IPS DF 6.9 (cell line): Measurements from ENCODE around the gene REL.
"Not testable (repeated sequence)": the region's sequence is repeated elsewhere in the genome, so short reads cannot be mapped to it uniquely, and the experiment has no call there.

Experiments used
- DNase-seq: peaks from one replicate; pipeline ENCODE4 v3.0.0-alpha.2; 2013; ENCODE audit warnings: low read depth, low spot score
- H3K27ac ChIP-seq: one replicate; pipeline ENCODE4 v1.5.1; 2013; ENCODE audit warnings: low read length, control low read depth
- H3K27me3 ChIP-seq: 2 replicates; pipeline ENCODE4 v1.6.1; 2013; ENCODE audit warnings: mild to moderate bottlenecking, low read length; ENCODE audit not compliant: control insufficient read depth, insufficient read depth
- H3K36me3 ChIP-seq: 2 replicates; pipeline ENCODE4 v1.6.1; 2013; ENCODE audit warnings: low read length; ENCODE audit not compliant: control insufficient read depth, insufficient read depth
- H3K4me1 ChIP-seq: 2 replicates; pipeline ENCODE4 v1.6.1; 2013; ENCODE audit warnings: low read length; ENCODE audit not compliant: control insufficient read depth, insufficient read depth
- H3K4me3 ChIP-seq: 2 replicates; pipeline ENCODE4 v1.5.1; 2013; ENCODE audit warnings: mild to moderate bottlenecking, low read length
- H3K9me3 ChIP-seq: 2 replicates; pipeline ENCODE4 v1.6.1; 2013; ENCODE audit warnings: low read length, inconsistent platforms; ENCODE audit not compliant: control insufficient read depth, insufficient read depth
- WGBS: extraction: QIAGEN DNeasy Blood & Tissue Kit; methylation state at CpG from one replicate; pipeline ENCODE4 v1.1.7; 2013; ENCODE audit warnings: mixed read lengths, missing lambda C conversion rate; ENCODE audit not compliant: insufficient read length, insufficient coverage; 5-methylcytosine and 5-hydroxymethylcytosine counted together

REL gene

DNA sequence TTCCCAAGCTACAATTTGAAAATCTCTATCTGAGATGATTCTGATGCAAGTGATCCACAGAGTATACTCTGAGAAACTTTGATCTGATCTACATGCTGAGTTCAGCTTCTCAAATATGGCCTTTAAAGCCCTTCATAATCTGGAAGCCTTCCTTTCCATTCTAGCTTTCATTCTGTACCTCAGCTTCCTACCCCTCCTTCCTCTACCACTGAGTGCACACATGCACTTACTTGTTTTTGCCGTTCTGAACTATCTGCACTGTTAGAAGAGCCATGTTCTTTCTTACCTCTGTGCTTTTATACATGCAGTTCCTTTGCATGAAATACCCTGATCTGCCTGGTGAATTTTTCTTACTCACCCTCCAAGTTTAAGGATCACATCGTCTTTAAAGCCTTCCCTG, 25.0 kb downstream of the REL start:
- no peaks in the 10 kb centered on the region for H3K9me3 ChIP-seq
- WGBS: no CpG with 5 or more reads among the region's 2 CpGs
- no peak overlapping the region for H3K4me3 ChIP-seq
- DNase-seq: no peak
- no peak overlapping the region for H3K27ac ChIP-seq
- H3K27me3 ChIP-seq: no peaks in the 10 kb centered on the region
- H3K4me1 ChIP-seq: no peaks in the 10 kb centered on the region
- H3K36me3 ChIP-seq: no peaks in the 10 kb centered on the region

DNA sequence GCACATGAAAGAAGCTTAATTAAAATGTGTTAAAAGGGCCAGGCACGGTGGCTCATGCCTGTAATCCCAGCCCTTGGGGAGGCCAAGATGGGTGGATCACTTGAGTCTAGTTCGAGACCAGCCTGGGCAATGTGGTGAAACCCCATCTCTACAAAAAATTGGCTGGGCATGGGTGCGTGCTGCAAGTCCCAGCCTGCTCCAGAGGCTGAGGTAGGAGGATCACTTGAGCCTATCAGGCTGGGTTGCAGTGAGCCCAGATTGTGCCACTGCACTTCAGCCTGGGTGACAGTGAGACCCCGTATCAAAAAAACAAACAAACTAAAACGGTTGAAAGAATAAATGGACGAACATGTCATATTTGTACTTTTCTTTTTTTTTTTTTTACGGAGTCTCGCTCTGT, 26.0 kb downstream of the REL start:
- no CpG with 5 or more reads among the region's 8 CpGs for WGBS
- no peaks in the 10 kb centered on the region for H3K27me3 ChIP-seq
- H3K27ac ChIP-seq: no peak overlapping the region
- no peaks in the 10 kb centered on the region for H3K4me1 ChIP-seq
- H3K4me3 ChIP-seq: no peak overlapping the region
- H3K36me3 ChIP-seq: no peaks in the 10 kb centered on the region
- DNase-seq: no peak
- no peaks in the 10 kb centered on the region for H3K9me3 ChIP-seq

DNA sequence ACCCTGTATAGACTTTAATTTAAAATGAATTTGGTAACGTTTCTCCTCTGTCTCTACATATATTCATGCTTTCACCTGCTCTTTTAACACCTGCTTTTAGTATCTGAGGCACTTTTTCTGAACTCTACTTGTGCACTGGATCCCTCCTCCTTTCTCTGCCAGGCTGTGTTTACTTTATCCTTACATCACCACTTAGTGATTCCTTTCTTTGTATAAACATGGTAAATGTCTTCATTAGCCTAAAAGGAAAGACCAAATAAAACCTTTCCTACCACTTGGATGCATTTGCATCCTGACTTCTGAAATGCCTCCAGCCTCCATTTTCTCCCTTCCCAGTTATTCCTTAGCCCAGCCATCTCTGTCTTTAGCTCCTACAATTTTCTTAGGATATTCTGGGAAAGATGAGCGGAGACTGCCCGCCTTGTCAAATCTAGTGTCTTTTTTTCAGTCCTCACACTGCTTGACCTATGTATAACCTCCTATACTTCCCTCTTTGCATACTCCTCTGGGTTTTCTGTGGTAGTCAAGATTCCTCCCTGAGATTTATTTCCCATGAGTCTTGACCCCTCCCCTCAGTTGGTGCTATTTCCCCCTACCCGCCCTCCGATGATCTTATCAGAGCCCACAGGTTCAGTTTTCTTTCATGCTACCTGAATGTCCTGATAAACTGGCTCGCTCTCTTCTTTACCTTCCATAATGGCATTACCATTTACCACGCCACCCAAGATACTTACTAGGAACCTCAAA, 44.8 kb downstream of the REL start:
- Histone ChIP-seq H3K4me3 (no peak overlapping the region), H3K27me3 (no peaks in the 10 kb centered on the region; the same call in 1 of the 2 replicates), H3K4me1 (no peaks in the 10 kb centered on the region; the same call in 1 of the 2 replicates), H3K27ac (no peak overlapping the region), H3K9me3 (no peaks in the 10 kb centered on the region), H3K36me3 (peaks cover 6% of the 10 kb centered on the region; the same call in 1 of the 2 replicates)
- DNase-seq: no peak
- WGBS: 100% methylated on average over 1 of the region's 7 CpGs

DNA sequence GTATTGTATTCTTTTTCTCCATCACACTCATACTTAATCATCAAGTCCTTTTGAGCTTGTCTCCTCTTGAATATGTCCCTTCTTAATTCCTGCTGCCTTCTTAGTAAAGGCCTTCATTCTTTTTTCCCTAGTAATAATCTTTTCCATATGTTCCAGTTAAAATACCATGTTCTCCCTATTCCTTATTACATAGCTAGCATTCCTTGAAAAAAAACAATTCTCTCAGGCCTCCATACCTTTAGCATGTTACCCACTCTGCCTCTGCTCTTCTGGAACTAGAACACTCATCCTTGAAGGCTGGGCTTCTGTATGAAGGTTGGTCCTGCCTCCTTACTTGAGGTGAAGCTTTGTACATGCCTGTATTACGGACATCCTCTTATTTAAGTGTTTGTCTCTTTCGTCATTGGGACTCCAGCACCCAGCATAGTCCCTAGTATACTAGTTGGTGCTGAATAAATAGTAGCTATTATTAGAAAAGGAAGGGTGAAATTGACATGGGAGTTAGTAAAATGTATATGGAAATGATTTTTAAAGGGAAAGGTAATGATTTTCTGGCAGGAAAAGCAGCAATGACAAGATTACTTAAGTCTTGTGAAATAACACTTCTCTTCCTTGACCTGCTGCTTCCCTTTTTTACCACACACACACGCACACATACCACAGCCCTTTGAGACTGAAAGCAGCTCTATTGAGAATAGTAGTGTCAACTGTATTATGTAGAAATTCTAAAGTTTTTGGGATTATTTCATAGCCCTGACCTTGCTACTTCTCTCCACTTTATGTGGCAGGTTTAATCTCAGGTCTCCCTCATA, 45.6 kb downstream of the REL start:
- no peaks in the 10 kb centered on the region; the same call in 1 of the 2 replicates for H3K4me1 ChIP-seq
- H3K27me3 ChIP-seq: no peaks in the 10 kb centered on the region; the same call in 1 of the 2 replicates
- no CpG with 5 or more reads among the region's 3 CpGs for WGBS
- H3K27ac ChIP-seq: no peak overlapping the region
- DNase-seq: no peak
- H3K36me3 ChIP-seq: peaks cover 2% of the 10 kb centered on the region; the same call in 1 of the 2 replicates
- H3K9me3 ChIP-seq: no peaks in the 10 kb centered on the region
- no peak overlapping the region for H3K4me3 ChIP-seq

DNA sequence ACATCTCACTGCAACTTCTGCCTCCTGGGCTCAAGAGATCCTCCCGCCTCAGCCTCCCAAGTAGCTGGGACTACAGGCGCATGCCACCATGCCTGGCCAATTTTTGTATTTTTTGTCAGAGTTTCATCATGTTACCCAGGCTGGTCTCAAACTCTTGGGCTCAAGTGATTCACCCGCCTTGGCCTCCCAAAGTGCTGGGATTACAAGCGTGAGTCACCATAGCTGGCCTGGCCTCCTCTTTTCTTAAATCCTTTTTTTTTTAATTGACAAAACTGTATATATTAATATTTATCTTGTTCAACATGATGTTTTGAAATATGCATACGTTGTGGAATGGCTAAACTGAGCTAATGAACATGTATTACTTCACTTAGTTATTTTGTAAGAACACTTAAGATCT, 50.7 kb downstream of the REL start:
- no CpG with 5 or more reads among the region's 5 CpGs for WGBS

DNA sequence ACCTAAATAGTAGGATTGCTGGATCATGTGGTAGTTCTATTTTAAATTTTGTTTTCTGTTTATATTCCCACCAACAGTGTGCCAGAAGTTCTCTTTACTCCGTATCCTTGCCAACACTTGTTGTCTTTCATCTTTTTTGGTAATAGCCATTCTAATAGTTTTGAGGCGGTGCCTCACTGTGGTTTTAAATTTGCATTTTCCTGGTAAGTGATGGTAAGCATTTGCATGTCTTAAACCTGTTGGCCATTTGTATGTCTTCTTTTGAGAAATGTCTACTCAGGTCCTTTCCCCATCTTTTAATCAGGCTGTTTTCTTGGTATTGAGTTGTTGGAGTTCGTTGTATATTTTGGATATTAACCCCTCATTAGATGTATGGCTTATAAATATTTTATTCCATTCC, 51.6 kb downstream of the REL start:
- Histone ChIP-seq H3K27me3 (no peaks in the 10 kb centered on the region), H3K9me3 (no peaks in the 10 kb centered on the region), H3K4me3 (no peak overlapping the region), H3K27ac (no peak overlapping the region), H3K4me1 (no peaks in the 10 kb centered on the region), H3K36me3 (no peaks in the 10 kb centered on the region)
- no peak for DNase-seq
- WGBS: no CpG with 5 or more reads among the region's 3 CpGs

More for the DNA sequence above, 50.7 kb downstream of the REL start:
- not testable (repeated sequence) for H3K4me3 ChIP-seq, H3K27me3 ChIP-seq, H3K4me1 ChIP-seq, H3K36me3 ChIP-seq, H3K27ac ChIP-seq, H3K9me3 ChIP-seq, DNase-seq

DNA sequence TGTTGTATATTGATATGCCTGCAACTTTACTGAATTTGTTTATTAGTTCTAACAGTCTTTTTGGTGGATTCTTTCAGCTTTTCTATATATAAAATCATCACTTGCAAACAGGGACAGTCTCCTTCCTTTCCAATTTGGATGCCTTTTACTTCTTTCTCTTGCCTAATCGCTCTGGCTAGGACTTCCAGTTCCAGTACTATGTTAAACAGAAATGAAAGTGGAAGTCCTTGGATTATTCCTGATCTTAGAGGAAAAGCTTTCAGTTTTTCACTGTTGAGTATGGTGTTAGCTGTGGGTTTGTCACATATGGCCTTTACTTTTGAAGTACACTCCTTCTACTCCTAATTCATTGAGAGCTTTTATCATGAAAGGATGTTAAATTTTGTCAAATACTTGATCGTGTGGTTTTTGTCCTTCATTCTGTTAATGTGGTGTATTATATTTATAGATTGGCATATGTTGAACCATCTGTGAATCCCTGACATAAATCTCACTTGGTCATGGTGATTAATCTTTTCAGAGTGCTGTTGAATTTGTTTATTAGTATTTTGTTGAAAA, 52.9 kb downstream of the REL start:
- Histone ChIP-seq H3K4me3 (no peak overlapping the region), H3K27ac (no peak overlapping the region), H3K36me3 (no peaks in the 10 kb centered on the region), H3K9me3 (no peaks in the 10 kb centered on the region), H3K27me3 (no peaks in the 10 kb centered on the region), H3K4me1 (no peaks in the 10 kb centered on the region)
- no peak for DNase-seq
- no CpG with 5 or more reads among the region's 2 CpGs for WGBS

DNA sequence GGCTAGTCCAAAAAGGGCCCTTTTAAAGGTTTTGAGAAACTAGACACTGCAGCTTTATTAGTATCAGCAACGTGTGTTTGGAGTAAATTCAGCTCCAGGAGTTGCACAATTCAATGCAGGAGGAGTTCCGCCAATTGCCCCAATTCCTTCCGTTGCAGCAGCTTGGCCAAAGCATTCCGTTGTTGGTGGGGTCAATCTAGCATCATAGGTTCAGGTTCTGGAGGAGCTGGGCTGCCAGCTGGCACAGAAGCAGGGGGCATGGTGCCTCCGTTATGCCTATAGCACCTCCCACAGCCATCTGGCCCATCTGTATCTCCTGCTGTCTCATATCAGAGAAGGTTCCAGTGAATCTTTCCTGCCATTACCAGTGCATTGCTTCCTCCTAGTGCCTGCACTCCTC, 55.4 kb downstream of the REL start:
- Histone ChIP-seq H3K27me3 (no peaks in the 10 kb centered on the region), H3K27ac (no peak overlapping the region), H3K4me3 (no peak overlapping the region), H3K4me1 (no peaks in the 10 kb centered on the region), H3K36me3 (no peaks in the 10 kb centered on the region), H3K9me3 (no peaks in the 10 kb centered on the region)
- DNase-seq: no peak
- no CpG with 5 or more reads among the region's 5 CpGs for WGBS

DNA sequence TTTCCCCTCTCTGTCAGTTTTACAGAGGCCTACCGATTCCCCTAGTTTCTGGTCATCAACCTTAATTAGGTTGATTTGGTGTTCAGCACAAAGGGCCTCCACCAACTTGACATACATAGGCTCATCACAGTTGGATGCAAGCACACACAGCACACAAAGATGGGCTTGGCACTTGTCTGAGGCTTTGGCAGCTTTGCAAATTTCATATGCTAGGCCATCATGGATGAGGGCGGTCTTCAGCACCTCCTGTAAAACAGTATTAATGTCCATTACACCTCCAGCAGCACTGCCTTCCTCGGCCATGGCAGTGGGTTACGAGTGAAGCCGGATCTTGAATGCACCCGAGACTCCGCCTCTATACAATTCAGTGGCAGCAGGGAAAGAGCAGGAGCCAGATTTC, 56.9 kb downstream of the REL start:
- Histone ChIP-seq H3K4me1 (no peaks in the 10 kb centered on the region), H3K9me3 (no peaks in the 10 kb centered on the region), H3K36me3 (no peaks in the 10 kb centered on the region), H3K27ac (no peak overlapping the region), H3K27me3 (no peaks in the 10 kb centered on the region), H3K4me3 (no peak overlapping the region)
- no CpG with 5 or more reads among the region's 7 CpGs for whole genome bisulfite sequencing
- DNase-seq: no peak

DNA sequence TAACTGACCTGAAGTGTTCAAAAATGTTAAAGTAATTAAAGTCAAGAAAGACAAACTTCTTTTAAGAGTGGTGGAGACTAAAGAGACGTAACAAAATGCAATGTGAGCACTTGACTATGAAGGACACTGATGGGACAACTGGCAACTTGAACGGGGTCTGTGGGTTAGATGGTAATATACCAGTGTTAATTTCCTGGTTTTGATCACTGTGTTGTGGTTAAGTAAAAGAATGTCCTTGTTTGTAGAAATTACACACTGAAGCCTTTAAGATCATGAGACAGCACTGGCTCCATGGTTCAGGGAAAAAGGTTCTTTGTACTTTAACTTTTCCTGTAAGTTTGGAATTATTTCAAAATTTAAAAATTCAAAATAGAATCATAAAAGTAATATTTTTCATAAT, 58.2 kb downstream of the REL start:
- Histone ChIP-seq H3K4me1 (no peaks in the 10 kb centered on the region), H3K36me3 (no peaks in the 10 kb centered on the region), H3K27me3 (no peaks in the 10 kb centered on the region), H3K9me3 (no peaks in the 10 kb centered on the region), H3K27ac (no peak overlapping the region), H3K4me3 (no peak overlapping the region)
- WGBS: no CpG with 5 or more reads among the region's 2 CpGs
- DNase-seq: no peak
